Measurements from ENCODE around the gene GARIN5B.

GARIN5B gene

DNA sequence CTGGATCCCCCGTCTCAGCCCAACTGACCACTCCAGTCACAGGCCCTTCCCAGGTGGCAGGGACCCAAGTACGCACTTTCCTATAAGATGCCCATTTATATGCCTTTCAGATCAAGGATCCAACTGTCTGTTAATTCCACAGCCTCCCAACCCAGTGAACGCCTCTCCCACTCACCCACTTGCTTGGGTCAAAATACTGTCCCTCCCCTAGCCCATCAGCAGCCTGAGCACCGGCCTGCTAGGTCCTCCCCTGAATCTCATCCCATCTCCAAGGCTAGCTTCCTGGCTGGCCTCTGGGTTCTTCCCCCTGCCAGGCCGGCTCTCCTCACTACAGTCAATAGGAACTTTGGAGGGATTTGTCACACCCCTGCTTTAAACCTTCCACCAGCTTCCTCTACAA is 42.6 kb upstream of the GARIN5B start:
- TF ChIP-seq, protein P1, sequence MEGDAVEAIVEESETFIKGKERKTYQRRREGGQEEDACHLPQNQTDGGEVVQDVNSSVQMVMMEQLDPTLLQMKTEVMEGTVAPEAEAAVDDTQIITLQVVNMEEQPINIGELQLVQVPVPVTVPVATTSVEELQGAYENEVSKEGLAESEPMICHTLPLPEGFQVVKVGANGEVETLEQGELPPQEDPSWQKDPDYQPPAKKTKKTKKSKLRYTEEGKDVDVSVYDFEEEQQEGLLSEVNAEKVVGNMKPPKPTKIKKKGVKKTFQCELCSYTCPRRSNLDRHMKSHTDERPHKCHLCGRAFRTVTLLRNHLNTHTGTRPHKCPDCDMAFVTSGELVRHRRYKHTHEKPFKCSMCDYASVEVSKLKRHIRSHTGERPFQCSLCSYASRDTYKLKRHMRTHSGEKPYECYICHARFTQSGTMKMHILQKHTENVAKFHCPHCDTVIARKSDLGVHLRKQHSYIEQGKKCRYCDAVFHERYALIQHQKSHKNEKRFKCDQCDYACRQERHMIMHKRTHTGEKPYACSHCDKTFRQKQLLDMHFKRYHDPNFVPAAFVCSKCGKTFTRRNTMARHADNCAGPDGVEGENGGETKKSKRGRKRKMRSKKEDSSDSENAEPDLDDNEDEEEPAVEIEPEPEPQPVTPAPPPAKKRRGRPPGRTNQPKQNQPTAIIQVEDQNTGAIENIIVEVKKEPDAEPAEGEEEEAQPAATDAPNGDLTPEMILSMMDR (IDR thresholded peaks at IDR 0.05), result no peak

- TF ChIP-seq, protein P1 (IDR thresholded peaks at IDR 0.05), result no peak
These were observed 39.4 kb upstream of the GARIN5B start for GRCh38 chr19:55402509-55402908.

DNA sequence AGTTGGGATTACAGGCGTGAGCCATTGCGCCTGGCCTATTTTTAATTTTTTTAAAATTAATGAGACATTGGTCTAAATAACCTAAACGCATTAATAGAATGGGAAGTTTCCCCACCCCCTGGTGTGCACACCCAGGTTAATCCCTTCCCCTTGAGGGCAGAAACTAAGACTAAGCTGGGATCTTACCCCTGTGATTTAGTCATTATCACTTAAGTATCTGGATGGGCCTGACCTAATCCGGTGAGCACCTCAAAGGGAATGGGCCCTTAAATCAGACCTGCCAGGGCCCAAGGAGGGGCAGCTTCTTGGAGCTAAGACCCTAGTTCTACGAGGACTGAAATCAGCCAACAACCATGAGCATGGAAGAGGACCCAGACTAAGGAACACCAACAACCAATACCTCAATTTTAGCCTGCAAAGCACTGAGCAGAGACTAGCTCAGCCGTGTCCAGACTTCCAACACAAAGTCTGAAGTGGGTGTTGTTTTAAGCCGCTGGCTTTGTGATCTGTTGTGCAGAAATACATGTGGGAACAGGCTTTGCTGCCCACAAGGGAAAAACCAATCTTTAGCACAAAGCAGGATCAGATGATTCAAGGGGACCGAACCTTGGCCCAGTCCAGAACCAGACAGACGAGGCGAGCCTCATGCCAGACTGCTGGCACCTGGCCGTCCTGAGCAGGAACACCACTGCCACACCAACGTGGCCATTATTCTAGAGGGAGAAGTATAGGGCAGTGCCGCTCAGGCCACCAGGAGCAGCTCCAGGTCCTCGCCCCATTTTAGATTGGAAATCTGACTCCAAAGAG is 37.4 kb upstream of the GARIN5B start:
- TF ChIP-seq, protein P1 (IDR thresholded peaks at IDR 0.05), result no peak

DNA sequence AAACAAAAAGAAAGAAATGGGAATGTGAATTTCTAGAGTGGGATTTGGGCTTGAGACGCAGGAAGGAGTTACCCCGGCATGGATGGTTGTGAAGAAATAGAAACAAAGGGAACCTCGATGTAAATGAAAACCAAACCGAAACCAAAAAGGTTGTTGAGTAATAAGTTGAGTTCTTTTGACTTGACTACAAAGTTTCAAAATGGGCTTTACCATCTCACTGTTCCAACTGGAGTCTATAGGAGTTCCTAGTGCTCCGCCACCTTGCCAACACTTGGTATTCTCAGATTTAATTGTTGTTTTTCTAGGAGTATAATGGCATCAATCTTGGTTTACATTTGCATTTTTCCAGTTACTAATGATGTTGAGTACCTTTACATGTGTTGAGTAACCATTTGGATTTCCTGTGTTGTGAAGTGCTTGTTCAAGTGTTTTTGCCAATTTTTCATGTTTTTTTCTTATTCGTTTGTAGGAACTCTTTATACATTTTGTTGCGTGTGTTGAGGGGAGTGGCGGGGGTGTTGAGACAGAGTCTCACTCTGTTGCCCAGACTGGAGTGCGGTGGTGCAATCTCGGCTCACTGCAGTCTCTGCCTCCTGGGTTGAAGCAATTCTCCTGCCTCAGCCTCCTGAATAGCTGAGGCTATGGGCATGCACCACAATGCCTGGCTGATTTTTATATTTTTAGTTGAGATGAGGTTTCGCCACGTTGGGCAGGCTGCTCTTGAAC is 35.3 kb upstream of the GARIN5B start:
- TF ChIP-seq, protein P1 (IDR thresholded peaks at IDR 0.05), result no peak

GRCh38 chr19:55392820-55393761 is 30.0 kb upstream of the GARIN5B start:
- TF ChIP-seq, protein P1 (IDR thresholded peaks at IDR 0.05), result no peak

DNA sequence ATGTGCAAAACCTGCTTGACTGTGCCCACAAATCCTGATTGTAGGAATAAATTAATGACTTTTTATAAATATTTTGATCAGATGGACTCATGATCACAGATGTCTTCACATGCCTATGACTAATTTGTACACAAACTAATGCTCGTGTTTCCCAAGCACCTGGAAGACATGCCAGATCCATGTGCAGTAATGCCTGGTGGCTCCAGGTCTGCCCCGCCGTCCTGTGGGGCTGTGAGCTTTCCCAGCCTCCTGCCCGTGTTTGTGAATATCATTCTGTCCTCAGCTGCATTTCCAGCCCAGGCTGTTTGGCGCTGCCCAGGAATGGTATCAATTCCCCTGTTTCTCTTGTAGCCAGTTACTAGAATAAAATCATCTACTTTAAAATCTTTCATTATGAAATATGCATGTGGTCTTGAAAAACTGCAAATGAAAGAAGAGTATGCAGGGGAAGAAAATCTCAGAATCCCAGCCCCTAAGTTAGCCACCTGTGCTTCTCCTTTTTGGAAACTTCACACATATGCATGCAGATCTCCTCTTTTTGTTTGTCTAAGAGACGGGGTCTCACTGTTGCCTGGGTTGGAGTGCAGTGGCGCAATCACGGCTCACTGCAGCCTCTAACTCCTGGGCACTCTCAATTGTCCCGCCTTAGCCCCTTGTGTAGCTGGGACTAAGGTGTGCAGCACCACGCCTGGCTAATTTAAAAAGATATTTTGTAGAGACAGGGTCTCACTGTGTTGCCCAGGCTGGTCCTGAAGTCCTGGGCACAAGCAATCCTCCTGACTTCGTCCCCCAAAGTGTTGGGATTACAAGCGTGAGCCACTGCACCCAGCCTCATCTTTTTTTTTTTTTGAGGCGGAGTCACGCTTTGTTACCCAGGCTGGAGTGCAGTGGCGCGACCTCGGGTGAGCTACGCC is 28.9 kb upstream of the GARIN5B start:
- TF ChIP-seq, protein P1 (IDR thresholded peaks at IDR 0.05), result no peak
